GM21723 (cell line): ENCODE data around the gene KCNQ1.

Experiments used
- ATAC-seq: cut with Tn5 transposase; IDR thresholded peaks from one replicate; pipeline ENCODE4 v1.9.1; 2021; ENCODE audit warnings: mild to moderate bottlenecking, moderate library complexity; ENCODE audit not compliant: unreplicated experiment

Gene KCNQ1

GRCh38 chr11:2691991-2692875 lies 247.4 kb downstream of the KCNQ1 start:
- ATAC-seq = no peak

- no peak for ATAC-seq
Measured at GRCh38 chr11:2693271-2694261, 248.8 kb downstream of the KCNQ1 start.

DNA sequence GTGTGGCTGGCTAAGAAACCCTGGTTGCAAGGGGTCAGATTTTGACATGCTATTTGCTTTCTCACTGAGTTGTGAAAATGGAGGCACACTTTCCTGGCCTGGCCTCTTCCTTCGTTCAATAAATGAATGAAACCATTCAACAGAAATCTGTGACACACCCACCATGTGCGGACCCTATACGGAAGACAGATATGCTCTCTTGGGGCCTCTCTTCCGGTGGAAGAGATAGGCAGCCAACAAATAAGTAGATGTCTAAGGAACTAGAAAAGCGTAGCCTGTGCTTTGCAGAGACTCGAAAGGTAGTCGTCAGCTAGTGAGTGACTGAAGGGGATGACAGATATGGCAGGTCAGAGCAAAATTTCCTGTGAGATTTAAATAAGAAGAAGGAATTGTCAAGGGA lies 249.7 kb downstream of the KCNQ1 start:
- ATAC-seq = no peak

- no peak for ATAC-seq
Measured at GRCh38 chr11:2694995-2695939, 250.5 kb downstream of the KCNQ1 start.

GRCh38 chr11:2696455-2696854 lies 251.6 kb downstream of the KCNQ1 start:
- ATAC-seq = no peak

- no peak for ATAC-seq
Measured at GRCh38 chr11:2697866-2698265, 253.1 kb downstream of the KCNQ1 start.

DNA sequence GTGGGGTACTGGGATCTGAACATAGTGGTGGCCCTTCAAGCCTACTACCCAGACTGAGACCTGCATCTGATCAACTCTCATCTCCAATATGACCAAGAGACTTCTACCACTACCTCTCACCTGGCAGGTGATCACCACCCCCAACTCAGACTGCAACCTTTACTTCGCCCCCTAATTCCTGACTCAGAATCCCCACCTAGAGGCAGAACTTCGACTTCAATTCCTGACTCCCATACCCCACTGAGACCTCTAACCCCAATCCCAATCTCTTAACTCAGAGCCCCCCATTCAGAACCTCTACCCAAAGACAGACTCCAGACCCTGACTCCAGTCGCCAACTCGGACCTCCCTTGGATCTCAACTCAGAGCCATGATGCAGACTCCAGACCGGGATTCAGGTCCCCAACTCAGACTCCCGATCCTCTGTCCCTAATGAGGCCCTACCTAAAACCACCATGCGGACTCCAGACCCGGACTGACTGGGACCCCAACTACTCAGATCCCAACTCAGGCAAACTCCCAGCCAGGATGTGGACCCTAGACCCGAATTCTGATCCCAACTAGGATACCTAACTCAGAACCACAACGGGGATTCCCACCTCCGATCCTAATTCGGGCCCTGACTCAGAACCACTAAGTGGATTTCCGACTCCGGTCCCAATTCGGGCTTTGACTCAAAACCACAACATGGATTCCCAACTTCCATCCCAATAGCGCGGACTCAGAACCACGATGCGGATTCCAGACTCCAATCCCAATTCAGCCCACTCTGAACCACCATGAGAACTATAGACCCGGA lies 253.8 kb downstream of the KCNQ1 start:
- ATAC-seq = no peak

DNA sequence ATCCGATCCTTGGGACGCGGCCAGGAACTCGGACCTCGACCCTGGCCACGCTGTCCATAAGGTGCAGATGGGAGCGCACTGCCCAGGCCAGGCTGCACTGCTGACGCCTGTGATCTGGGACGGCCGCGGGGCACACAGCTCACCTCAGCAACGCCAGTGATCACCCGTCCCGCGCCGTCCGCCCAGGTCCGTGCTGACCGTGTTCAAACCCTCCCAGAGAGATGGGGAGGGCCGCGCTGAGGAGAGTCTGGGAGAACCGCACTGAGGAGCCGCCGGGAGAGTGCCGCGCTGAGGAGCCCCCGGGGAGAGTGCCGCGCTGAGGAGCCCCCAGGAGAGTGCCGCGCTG lies 254.3 kb downstream of the KCNQ1 start:
- peak; percentile 15 for ATAC-seq

DNA sequence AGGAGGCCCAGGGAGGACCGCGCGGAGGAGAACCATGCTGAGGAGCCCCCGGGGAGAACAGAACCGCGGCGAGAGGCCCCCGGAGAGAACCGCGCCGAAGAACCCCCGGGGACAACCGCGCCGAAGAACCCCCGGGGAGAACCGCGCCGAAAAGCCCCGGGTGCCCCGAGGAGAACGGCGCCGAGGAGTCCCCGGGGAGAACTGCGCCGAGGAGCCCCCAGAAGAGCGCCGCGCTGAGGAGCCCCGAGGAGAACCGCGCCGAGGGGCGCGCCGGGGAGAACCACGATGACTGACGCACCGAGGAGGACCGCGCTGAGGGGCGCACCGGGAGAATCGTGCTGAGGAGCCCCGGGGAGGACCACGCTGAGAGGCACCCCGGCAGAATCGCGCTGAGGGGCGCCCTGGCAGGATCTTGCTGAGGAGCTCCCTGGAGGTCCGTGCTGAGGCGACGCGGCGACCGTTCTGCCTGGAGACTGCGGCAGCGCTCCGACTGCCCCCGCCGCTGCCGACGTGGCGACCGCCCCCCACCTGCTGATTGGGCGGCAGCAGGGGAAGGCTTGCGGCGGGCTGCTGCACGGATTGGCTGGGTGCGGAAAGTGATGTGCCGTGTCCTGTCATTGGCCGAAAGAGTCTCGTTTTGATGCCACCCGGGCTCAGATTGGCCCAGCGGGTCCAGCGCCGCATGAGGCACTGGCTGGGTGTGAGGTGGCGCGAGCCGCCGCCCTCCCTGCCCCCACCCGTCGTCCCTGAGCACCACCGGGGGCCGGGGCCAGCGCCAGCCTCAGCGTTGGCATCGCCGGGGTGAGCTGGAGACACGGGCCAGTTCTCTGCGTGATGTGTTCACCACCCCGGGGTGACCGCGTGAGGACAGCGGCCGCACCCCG lies 255.0 kb downstream of the KCNQ1 start, which contains the start of gene KCNQ1OT1:
KCNQ1OT1 (minus strand) TSS at position 464 of the 884 bp plus-strand sequence.
- peak; percentile 88 for ATAC-seq

- peak; percentile 43 for ATAC-seq
Measured at GRCh38 chr11:2700415-2701211, 255.8 kb downstream of the KCNQ1 start.

DNA sequence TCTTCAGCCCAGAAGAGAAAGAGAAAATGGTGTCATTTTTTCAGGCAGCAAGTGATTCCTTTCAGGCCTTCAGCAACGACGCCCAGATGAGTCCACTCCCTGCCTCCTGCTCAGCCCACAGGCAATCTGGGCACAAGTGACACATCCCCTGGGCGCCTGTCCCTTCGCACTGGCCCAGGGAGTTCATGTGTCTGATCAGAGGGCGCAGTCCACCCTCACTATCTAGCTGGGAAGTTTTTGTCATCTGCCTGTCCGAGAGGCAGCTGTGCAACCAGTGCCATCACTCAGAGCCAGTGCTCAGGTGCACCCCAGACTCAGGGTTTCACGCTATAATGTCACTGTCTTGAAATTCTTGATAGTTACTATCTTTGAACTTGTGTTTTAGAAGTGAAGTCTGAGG lies 256.4 kb downstream of the KCNQ1 start:
- ATAC-seq = no peak

DNA sequence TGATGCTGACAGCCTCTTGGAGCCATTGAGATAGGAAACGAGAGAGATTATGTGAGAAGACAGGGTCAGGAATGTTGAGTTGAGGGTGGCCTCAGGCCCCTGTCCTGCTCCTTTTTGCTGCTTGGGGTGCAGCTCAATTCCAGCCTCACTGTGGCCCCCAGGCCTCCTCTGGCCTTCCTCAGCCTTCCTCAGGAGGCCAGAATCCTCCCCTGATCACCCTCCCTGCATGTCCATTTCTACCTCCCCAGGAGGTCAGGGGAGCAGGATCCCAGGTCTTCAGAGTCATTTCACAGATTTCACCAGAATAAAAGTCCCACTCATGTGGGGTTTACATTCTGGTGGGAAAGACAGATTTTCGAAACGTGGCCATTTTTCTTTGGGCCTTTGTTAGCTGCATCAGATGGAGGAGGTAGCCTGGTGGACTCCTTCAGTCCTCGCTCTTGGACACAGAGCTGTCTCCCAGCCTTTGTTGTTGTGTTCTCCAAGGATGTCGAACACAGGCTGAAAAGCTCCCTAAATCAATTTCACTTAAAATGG lies 257.2 kb downstream of the KCNQ1 start:
- ATAC-seq = no peak

GRCh38 chr11:2702771-2703362 lies 258.1 kb downstream of the KCNQ1 start:
- ATAC-seq = no peak

DNA sequence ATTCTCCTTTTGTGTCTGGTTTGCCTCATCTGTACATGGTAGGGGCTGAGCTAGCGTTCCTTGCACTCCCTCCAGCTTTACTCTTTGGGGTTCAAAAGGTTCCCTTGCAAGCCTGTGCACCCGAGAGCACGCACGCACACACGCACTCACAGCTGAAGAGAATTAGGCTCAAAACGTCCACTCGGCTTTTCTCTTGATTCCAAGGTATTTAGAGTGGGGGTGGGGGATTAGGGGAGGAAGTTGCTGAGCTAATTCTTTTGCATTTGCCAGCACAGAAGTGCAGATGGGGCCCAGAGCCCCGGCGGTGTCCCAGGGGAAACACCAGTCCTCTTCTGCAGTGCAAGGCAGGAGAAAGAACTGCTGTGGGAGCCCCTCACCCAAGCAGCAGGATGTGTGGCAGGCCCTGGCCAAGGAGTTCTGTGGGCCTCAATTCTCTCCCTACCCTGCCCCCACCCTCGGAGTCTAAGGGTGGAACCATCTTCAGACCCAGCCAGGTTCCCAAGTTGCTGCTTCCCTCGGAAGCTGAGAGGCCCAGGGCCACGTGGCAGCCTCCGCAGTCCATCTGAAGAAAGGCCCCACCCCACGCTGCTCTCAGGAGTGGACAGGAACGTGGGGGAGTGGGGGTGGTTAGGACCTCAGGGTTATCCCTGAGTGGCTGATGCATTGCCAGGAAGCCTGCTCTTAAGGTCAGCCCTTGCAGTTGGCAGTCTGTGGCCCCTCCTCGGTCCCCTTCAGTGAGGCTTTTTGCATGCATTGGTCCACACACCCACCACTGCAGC lies 258.7 kb downstream of the KCNQ1 start:
- ATAC-seq = no peak

DNA sequence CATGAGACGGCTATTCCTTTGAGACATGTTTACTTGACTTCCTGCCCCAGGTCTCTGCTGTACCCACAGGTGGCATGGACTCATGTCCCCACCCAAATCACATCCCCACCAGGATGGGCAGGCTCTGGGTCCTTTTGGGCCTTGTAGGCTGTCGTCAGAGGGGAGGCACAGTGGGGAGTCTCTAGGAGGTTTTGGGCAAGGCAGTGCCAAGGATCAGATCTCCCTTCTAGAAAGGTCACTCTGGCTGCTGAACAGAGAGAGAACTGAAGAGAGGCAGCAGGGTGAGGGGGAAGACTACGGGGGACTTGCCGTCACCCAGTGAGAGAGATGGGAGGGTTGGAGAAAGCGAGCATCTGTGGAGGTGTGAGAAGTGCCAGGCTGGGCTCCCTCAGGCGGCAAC lies 259.5 kb downstream of the KCNQ1 start:
- no peak for ATAC-seq

DNA sequence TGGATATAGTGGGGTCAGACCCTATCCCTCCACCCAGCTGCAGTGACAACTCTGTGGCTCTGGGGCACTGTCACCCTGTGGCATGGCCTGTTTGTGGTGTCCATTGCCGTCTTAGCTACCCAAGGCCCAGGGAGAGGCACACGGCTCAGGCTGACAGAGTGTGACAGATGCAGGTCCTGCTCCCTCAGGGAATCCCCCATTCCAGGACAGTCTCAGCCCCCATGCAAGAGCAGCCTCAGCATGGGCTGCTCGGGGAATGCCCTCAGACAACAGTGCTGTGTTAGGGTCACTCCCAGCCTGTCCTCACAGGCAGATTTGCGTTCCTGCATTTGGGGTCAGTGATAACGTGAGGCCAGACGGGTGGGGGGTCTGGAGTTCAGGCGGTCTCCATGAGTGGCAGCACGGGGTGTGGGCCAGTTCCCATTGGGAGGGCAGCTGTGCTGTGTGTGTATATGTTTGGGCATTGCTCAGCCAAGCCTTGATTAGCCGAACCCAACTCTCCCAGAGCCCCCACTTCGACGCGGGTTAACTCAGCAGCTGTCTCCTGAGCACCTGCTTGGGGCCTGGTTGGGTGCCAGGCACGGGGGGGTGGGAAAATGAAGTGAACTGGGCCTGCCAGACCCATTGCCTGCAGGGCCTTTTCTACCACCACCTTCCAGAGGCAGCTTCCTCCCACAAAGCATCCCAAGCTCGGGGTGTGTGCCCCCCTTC lies 260.2 kb downstream of the KCNQ1 start:
- no peak for ATAC-seq
